Breast epithelium (tissue), 3 donors: ENCODE measurements around the gene ZBTB5.

Experiments
- CTCF ChIP-seq, 3 donors: fragments of 450-650 bp; IDR thresholded peaks; one replicate each; pipeline ENCODE4 v1.5.1; 2016 to 2017; ENCODE audit warnings: antibody characterized with exemption in 3 of 3, mild to moderate bottlenecking in 3 of 3, moderate library complexity in 3 of 3
- POLR2A ChIP-seq: fragments of 450-650 bp; IDR thresholded peaks from one replicate; pipeline ENCODE4 v1.6.1; 2016; ENCODE audit warnings: antibody characterized with exemption, mild to moderate bottlenecking, moderate library complexity
- POLR2AphosphoS5 ChIP-seq, 3 donors: sonication (generic); formaldehyde crosslinking; IDR thresholded peaks; one replicate each; pipeline ENCODE4 v1.6.1; 2017; ENCODE audit warnings: antibody characterized with exemption in 3 of 3

DNA sequence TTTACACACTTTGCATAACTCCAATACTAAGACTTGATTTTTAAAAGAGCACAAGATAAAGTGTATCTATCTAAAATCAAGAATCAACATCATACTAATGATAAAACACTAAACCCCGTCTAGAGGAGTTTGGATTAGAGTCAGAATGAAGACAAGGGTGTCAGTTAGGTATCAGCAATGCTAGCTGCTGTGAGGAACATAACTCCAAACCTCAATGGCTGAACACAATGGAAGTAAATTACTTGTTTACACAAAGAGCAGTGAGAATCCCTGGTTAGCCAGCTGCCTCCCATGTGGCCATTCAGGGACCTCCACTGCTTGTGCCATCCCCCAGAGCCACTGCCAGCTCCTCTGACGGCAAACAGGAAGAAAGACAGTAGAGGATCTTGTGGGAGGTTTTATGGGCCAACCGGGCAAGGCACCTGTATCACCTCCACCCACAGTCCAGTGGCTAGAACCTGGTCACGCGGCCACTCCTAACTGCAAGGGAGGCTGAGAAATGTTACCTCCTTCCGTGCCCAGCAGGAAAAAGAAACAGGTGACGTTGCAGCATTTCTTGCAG is 66.7 kb downstream of the ZBTB5 start:
- TF ChIP-seq CTCF (IDR thresholded peaks at IDR 0.05) (no peak), POLR2A (no peak), POLR2AphosphoS5 (IDR thresholded peaks at IDR 0.05) (no peak)
